HL-60/S4 treated with phorbol 12-myristate 13-acetate at 8.2 ng/mL for 4 days and 3 days (cell line): Measurements from ENCODE around the gene THBS3.

Experiments used
- in situ Hi-C: fragments of 300-500 bp; cut with MboI; formaldehyde crosslinking; loops from 2 replicates; pipeline ENCODE4 v1.15.0; 2022; ENCODE audit warnings: low sequenced_read_pairs

Gene THBS3

GRCh38 chr1:155192346-155193274 lies 15.1 kb downstream of the THBS3 start:
- in situ Hi-C loops = loop anchor here (25.0 kb wide), 1 partner anchor 395 kb away; no protein-coding TSS in a partner anchor

GRCh38 chr1:155191904-155192303 lies 15.8 kb downstream of the THBS3 start:
- in situ Hi-C loops = loop anchor here (25.0 kb wide), 1 partner anchor 395 kb away; no protein-coding TSS in a partner anchor

GRCh38 chr1:155189926-155190325 lies 17.8 kb downstream of the THBS3 start:
- in situ Hi-C loops = loop anchor here (25.0 kb wide), 1 partner anchor 397 kb away; no protein-coding TSS in a partner anchor

GRCh38 chr1:155188268-155188667 lies 19.4 kb downstream of the THBS3 start:
- in situ Hi-C loops = loop anchor here (25.0 kb wide), 1 partner anchor 399 kb away; no protein-coding TSS in a partner anchor

GRCh38 chr1:155187456-155187891 lies 20.2 kb downstream of the THBS3 start:
- in situ Hi-C loops = loop anchor here (25.0 kb wide), 1 partner anchor 400 kb away; no protein-coding TSS in a partner anchor

- in situ Hi-C loops = loop anchor here (25.0 kb wide), 1 partner anchor 400 kb away; no protein-coding TSS in a partner anchor
Observed at GRCh38 chr1:155186794-155187455, 20.8 kb downstream of the THBS3 start.

GRCh38 chr1:155186067-155186793 lies 21.5 kb downstream of the THBS3 start:
- in situ Hi-C loops = loop anchor here (25.0 kb wide), 1 partner anchor 401 kb away; no protein-coding TSS in a partner anchor

GRCh38 chr1:155185783-155186066 lies 22.0 kb downstream of the THBS3 start:
- in situ Hi-C loops = loop anchor here (25.0 kb wide), 1 partner anchor 402 kb away; no protein-coding TSS in a partner anchor

- in situ Hi-C loops = loop anchor here (25.0 kb wide), 1 partner anchor 402 kb away; no protein-coding TSS in a partner anchor
Observed at GRCh38 chr1:155184835-155185782, 22.6 kb downstream of the THBS3 start.

- in situ Hi-C loops = loop anchor here (25.0 kb wide), 1 partner anchor 403 kb away; no protein-coding TSS in a partner anchor
Observed at GRCh38 chr1:155184351-155184811, 23.3 kb downstream of the THBS3 start.

GRCh38 chr1:155183775-155184221 lies 23.9 kb downstream of the THBS3 start:
- in situ Hi-C loops = loop anchor here (25.0 kb wide), 1 partner anchor 404 kb away; no protein-coding TSS in a partner anchor

GRCh38 chr1:155182052-155182550 lies 25.6 kb downstream of the THBS3 start:
- in situ Hi-C loops = loop anchor here (25.0 kb wide), 1 partner anchor 405 kb away; no protein-coding TSS in a partner anchor

GRCh38 chr1:155181371-155182051 lies 26.2 kb downstream of the THBS3 start:
- in situ Hi-C loops = loop anchor here (25.0 kb wide), 1 partner anchor 406 kb away; no protein-coding TSS in a partner anchor

- in situ Hi-C loops = loop anchor here (25.0 kb wide), 1 partner anchor 408 kb away; no protein-coding TSS in a partner anchor
Observed at GRCh38 chr1:155179112-155180031, 28.3 kb downstream of the THBS3 start.

GRCh38 chr1:155178441-155179111 lies 29.1 kb downstream of the THBS3 start:
- in situ Hi-C loops = loop anchor here (25.0 kb wide), 1 partner anchor 409 kb away; no protein-coding TSS in a partner anchor

GRCh38 chr1:155177918-155178281 lies 29.8 kb downstream of the THBS3 start:
- in situ Hi-C loops = loop anchor here (25.0 kb wide), 1 partner anchor 409 kb away; no protein-coding TSS in a partner anchor
